DND-41 (cell line): ENCODE data around the gene ACAP1.

Experiments
- ATAC-seq: fragments of 200-7000 bp; cut with Tn5 transposase; 3 replicates; pipeline ENCODE4 v1.9.1; 2021; ENCODE audit warnings: low read depth; ENCODE audit not compliant: insufficient read depth
- DNase-seq: peaks from one replicate; pipeline ENCODE4 v3.0.0-alpha.2; 2020
- H2AFZ ChIP-seq: 2 replicates; pipeline ENCODE4 v1.6.0; 2012; ENCODE audit warnings: low read depth, low read length
- H3K27ac ChIP-seq: 2 replicates; pipeline ENCODE4 v1.5.1; 2012; ENCODE audit warnings: low read length, inconsistent platforms
- H3K27me3 ChIP-seq: fragments of 200-600 bp; sonication (generic); 2 replicates; pipeline ENCODE4 v1.6.0; 2012; ENCODE audit warnings: low read length, mild to moderate bottlenecking, inconsistent platforms; ENCODE audit not compliant: insufficient read depth, poor library complexity
- H3K36me3 ChIP-seq: 2 replicates; pipeline ENCODE4 v1.5.1; 2012; ENCODE audit warnings: low read length, inconsistent platforms; ENCODE audit not compliant: insufficient read depth
- H3K4me1 ChIP-seq: 2 replicates; pipeline ENCODE4 v1.5.1; 2012; ENCODE audit warnings: mild to moderate bottlenecking, low read length; ENCODE audit not compliant: insufficient read depth
- H3K4me2 ChIP-seq: 2 replicates; pipeline ENCODE4 v1.6.0; 2012; ENCODE audit warnings: mild to moderate bottlenecking, moderate library complexity, low read length, inconsistent platforms; ENCODE audit not compliant: insufficient read depth
- H3K4me3 ChIP-seq, 2 experiments: fragments of 200-600 bp in 1 of 2; shearing (Covaris generic) in 1 of 2; 2 replicates each; pipeline ENCODE4 v1.5.1; 2012 to 2016; ENCODE audit warnings: inconsistent platforms in 2 of 2, low read length in 2 of 2, mild to moderate bottlenecking in 2 of 2, low read depth in 1 of 2, moderate library complexity in 1 of 2
- H3K79me2 ChIP-seq: 2 replicates; pipeline ENCODE4 v1.6.0; 2012; ENCODE audit warnings: low read length, inconsistent platforms; ENCODE audit not compliant: insufficient read depth
- H3K9ac ChIP-seq: 2 replicates; pipeline ENCODE4 v1.6.0; 2012; ENCODE audit warnings: low read depth, mild to moderate bottlenecking, inconsistent platforms, low read length, moderate library complexity
- H3K9me3 ChIP-seq: 2 replicates; pipeline ENCODE4 v1.5.1; 2012; ENCODE audit warnings: low read length, moderate library complexity, mild to moderate bottlenecking, inconsistent platforms; ENCODE audit not compliant: insufficient read depth, severe bottlenecking
- H4K20me1 ChIP-seq: 2 replicates; pipeline ENCODE4 v1.6.0; 2012; ENCODE audit warnings: low read length; ENCODE audit not compliant: insufficient read depth
- CTCF ChIP-seq: IDR thresholded peaks from 2 replicates; pipeline ENCODE4 v1.5.1; 2012; ENCODE audit warnings: borderline replicate concordance, low read length, moderate library complexity, mild to moderate bottlenecking; ENCODE audit not compliant: poor library complexity, severe bottlenecking; ENCODE audit errors: extremely low read depth
- EZH2 ChIP-seq: IDR thresholded peaks from 3 replicates; pipeline ENCODE4 v1.6.1; 2012; ENCODE audit warnings: borderline replicate concordance, low read depth, mild to moderate bottlenecking, moderate library complexity, low read length, inconsistent platforms; ENCODE audit not compliant: severe bottlenecking

ACAP1 gene

GRCh38 chr17:7336240-7337175 lies at the start of gene ACAP1:
TSS of gene ACAP1 (plus strand) at chr17:7336529. CDS start at chr17:7336735, 206 bp downstream.
- peak within 1 kb of the TSS; percentile 52 for H2AFZ ChIP-seq
- peaks cover 31% of the 10 kb centered on the region for H3K79me2 ChIP-seq
- peak within 1 kb of the TSS; percentile 69 for H3K9ac ChIP-seq
- ATAC-seq (peak; percentile 91), DNase-seq (peak; percentile 97)
- no peaks in the 10 kb centered on the region for H3K9me3 ChIP-seq
- no peaks in the 10 kb centered on the region for H4K20me1 ChIP-seq
- H3K4me3 ChIP-seq = peak within 1 kb of the TSS; percentile 30 to 60
- TF ChIP-seq CTCF = no peak
- no peak for TF ChIP-seq EZH2
- H3K27ac ChIP-seq = peak within 1 kb of the TSS; percentile 98
- peak within 1 kb of the TSS; percentile 81 for H3K4me2 ChIP-seq
- H3K4me1 ChIP-seq = peaks cover 35% of the 10 kb centered on the region
- H3K36me3 ChIP-seq = peaks cover 5% of the 10 kb centered on the region
- no peaks in the 10 kb centered on the region for H3K27me3 ChIP-seq

GRCh38 chr17:7289256-7290032 lies 46.9 kb upstream of the ACAP1 start:
- no peaks in the 10 kb centered on the region for H3K9me3 ChIP-seq
- no peak for DNase-seq
- peaks cover 30% of the 10 kb centered on the region for H3K27me3 ChIP-seq
- H3K27ac ChIP-seq = no peak overlapping the region
- no peaks in the 10 kb centered on the region for H3K79me2 ChIP-seq
- H3K4me1 ChIP-seq = no peaks in the 10 kb centered on the region
- TF ChIP-seq EZH2 (no peak), CTCF (no peak)
- no peak for ATAC-seq
- no peak overlapping the region for H3K9ac ChIP-seq
- H2AFZ ChIP-seq = no peak overlapping the region
- H3K4me2 ChIP-seq = no peak overlapping the region
- no peak overlapping the region for H3K4me3 ChIP-seq
- H4K20me1 ChIP-seq = 0 out of 2 replicates have a peak, but pooled peaks cover 4% of the 10 kb centered on the region
- no peaks in the 10 kb centered on the region for H3K36me3 ChIP-seq

- Histone ChIP-seq H3K36me3 (no peaks in the 10 kb centered on the region), H3K27ac (no peak overlapping the region), H2AFZ (no peak overlapping the region), H3K27me3 (peaks cover 35% of the 10 kb centered on the region), H3K4me2 (no peak overlapping the region), H3K4me1 (0 out of 2 replicates have a peak, but pooled peaks cover 3% of the 10 kb centered on the region), H4K20me1 (0 out of 2 replicates have a peak, but pooled peaks cover 4% of the 10 kb centered on the region), H3K4me3 (no peak overlapping the region), H3K79me2 (no peaks in the 10 kb centered on the region), H3K9me3 (no peaks in the 10 kb centered on the region), H3K9ac (no peak overlapping the region)
- TF ChIP-seq CTCF (no peak), EZH2 (no peak)
- ATAC-seq = no peak
- no peak for DNase-seq
These were observed 46.2 kb upstream of the ACAP1 start for GRCh38 chr17:7290166-7290565.
